Effector CD4-positive, alpha-beta T cell (primary cell): ENCODE measurements around the gene REN.

ENCODE experiments used
- DNase-seq: peaks from one replicate; pipeline ENCODE4 v3.0.0-alpha.2; 2020

The REN gene

DNA sequence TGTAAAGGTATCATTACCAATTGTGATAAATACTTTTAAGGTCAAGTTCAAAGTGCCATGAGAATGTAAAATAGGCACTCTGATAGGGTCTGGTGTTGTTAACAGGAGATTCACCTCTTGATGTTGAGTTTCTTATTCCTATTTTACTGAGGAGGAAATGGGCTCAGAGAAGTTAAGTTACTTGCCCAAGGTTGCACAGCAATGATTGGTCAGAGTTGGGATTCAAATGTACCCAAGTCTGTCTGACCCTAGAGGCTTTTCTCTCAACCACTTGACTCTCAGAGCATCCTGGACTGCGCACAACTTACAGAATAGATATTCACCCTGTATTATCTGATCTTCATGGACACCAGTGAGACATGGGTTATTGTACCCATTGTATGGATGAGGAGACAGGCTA, 59.3 kb downstream of the REN start:
- DNase-seq, result no peak

DNA sequence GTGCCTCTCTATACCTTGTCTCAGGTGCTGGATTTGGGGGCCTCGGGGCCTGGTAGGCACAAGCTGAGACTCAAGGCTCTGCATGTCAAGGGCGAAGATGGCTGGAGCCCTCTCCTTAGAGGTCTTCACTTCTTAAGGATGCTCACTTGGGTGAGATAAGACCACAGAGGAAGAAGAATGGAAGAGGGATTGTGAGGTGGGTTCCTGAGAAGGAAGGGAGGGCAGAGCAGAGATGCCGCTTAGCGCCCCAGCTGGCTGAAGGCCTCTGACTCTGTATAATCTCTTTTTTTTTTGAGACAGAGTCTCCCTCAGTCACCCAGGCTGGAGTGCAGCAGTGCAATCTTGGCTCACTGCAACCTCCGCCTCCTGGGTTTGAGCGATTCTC, 61.0 kb downstream of the REN start:
- no peak for DNase-seq
